Activated gamma-delta T cell treated with anti-CD3 and anti-CD28 coated beads, Interleukin-2, amount 50 U/mL, for 16 hours (primary cell): ENCODE data around the gene GM2A.

ENCODE experiments used
- DNase-seq: peaks from one replicate; pipeline ENCODE4 v3.0.0-alpha.2; 2020; ENCODE audit warnings: low read depth

The GM2A gene

DNA sequence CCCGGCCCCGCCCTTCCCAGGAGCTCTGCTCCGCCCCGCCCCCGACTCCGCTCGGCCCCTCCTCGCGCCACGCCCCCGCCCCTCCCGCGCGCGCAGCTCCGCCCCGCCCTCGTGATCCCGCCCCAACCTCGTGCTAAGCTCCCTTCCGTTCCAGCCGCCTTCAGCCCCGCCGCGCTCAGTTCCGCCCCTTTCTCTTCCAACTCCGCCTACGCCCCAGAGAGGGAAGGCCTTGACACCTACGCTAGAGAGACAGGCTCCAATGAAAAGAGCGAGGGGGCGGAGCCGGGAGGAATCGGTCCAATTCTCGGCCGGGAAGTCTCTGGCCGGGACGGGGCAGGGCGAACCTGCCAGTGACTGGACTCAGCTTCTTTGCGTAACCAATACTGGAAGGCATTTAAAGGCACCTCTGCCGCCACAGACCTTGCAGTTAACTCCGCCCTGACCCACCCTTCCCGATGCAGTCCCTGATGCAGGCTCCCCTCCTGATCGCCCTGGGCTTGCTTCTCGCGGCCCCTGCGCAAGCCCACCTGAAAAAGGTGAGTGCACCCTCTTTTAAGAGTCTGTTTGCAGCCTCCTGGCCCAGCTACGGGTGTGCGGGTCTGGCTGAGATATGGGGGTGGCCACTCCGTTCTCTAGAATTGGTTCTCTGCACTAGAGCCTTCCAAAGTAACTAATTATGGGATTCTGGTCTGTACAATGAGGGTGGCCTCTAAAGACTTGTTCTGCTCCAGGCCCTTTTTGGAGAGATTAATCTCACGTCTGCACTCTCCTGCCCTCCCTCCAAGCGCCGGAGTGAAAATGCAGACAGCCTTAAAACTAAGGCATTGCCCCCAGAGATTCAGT, at the start of gene GM2A:
Gene GM2A (plus strand): TSS at position 424 of the 843 bp plus-strand sequence. CDS start 32 bp downstream, at position 456.
- DNase-seq = peak; percentile 97

- DNase-seq = no peak
Measured at GRCh38 chr5:151204051-151204450, 48.9 kb upstream of the GM2A start.

GRCh38 chr5:151205411-151205810, 47.6 kb upstream of the GM2A start:
- DNase-seq = no peak

- DNase-seq = no peak
Measured at GRCh38 chr5:151208481-151208914, 44.5 kb upstream of the GM2A start.

- DNase-seq = no peak
Measured at GRCh38 chr5:151212406-151212798, 40.6 kb upstream of the GM2A start.

GRCh38 chr5:151213803-151214613, 39.0 kb upstream of the GM2A start:
- DNase-seq = peak; percentile 78

DNA sequence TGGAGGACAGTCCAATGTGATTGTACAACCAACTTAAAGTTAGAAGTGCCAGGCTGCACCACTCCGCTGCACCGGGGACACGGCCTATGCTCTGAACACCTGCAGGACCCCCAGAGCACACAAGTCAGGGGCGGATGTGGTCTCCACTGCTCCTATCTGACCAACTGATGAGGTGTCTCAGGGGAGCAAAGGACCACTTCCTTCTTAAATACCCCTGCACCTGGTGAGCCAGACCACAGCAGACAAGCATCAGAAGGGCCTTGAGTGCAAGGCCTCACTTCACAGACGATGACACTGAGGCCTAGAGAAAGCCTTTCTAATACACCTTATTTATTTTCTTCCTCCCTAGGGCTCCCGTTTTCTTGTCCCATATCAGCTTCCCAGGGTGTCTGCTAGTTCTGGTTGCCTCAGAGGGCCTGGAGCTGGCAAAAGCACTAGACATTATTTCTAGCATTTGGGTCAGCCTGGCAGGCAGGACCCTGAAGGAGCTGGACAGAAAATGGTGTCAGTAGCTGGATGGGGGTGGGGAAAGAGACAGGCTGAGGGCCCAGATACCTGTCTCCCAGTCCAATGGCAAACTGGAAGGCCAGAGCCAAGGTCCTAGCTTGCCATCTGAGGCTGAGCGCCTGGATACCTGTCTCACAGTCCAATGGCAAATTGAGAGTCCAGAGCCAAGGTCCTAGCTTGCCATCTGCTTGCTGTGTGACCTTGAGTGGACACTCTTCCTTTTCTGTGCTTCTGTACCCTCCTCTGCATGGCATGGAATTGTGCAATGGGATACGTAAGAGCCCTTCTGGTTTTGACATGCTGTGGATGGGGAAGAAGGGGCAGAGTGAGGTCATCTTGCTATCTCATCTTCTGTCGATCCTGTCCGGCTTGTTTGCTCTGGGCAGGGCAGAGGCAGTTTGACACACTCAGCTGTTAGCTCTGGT, 38.1 kb upstream of the GM2A start:
- peak; percentile 22 for DNase-seq

- DNase-seq = no peak
Measured at GRCh38 chr5:151215546-151215880, 37.5 kb upstream of the GM2A start.

DNA sequence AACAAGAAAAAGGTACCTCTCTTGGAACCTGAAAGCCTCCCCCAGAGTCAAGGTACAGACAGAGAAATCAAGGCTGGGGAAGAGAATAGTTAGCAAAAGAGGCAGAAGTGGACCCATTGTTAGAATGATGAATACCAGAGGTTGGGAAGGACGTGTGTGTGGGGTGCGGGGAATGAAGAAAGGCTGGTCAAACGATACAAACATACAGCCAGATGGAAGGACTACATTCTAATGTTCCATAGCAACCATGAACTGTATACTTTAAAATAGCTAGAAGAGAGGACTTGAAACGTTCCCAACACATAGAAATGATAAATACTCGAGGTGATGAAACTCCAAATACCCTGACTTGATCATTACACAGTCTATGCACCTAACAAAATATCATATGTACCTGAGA, 36.2 kb upstream of the GM2A start:
- DNase-seq = no peak

DNA sequence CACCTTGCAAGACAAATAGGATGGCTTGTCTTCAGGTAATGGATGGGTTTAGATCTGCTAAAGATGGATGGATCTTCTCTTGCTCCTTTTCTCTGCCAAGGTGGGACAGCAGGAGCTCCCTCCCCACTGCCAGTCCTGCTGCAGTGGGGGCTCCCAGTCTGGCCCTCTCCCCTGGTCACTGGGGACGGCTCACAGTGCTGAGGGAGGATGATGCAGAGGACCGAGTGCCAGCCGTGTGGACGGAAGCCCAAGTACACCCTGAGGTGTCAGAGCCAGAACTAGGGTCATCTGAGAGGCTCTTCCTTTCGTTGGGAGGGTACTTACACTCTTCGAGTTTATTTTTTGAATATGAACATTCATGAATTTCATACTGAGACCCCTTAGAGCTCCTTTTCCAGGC, 34.8 kb upstream of the GM2A start:
- no peak for DNase-seq

GRCh38 chr5:151219138-151219537, 33.8 kb upstream of the GM2A start:
- no peak for DNase-seq

DNA sequence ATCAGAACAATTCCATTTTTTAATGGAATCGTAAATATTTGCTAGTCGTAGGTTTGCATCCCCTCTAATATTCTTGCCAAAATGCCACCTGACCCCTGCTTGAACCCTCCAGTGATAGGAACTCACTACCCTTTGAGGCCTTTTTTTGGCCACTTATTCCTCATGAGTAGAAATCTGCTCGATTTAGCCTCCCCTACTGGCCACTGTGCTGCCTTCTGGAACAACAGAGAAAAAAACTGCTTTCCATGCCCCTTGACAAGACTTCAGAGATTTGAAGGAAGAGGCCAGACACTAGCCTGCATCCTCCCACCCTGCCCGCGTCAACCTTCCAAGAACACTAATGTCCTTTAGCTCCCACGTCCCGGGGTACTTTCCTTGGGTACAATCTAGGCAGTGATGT, 33.2 kb upstream of the GM2A start:
- no peak for DNase-seq

DNA sequence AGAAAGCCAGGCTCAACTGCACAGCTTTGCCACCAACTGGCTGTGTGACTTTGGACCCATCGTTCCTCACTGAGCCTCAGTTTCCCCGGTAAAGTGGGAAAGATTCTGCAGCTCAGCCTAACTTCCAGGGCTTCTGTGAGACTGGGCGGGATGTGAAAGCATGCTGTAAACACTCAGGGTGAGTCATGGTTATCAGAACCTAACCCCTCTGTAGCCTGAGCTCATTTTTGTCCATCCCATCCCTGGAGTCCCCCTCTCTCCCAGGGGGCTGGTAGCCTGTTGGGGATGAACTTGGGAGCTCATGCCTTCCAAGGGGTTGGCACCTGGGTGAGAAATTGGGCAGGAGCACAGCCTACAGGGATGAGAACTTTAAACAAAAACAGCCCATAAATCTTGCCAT, 31.4 kb upstream of the GM2A start:
- DNase-seq = no peak

DNA sequence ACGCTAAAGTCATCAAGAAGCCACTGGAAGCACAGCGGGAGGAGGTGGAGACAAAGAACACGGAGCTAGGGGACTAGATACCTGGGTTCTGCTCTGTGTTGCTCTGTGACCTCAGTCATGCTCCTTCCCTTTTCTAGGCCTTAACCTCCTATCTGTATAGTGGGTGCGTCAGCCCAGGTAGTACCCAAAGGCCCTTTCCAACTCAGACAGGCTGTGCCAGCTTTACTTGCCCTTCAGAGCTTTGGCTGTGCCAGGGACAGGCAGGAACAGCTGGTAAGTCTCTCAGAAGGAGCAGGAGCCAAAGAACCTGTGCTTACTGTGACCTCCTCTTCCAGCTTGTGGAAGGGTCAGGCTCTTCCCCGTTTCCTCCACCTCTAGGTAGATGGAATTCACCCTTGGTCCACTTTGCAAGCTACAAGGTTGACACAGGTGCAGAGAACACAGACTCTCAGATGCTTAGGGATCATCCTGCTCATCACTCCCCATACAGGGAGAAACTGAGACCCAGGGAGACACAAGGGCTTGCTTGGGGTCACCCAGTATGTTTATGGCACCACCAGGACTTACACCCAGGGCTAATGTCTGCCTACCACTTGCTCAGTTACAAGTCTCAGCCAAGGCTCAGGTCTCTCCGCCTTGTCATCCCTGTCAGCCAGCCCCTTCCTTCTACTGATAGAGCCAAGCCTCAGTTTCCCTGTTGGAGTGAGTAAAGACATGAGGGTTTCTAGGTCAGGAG, 30.8 kb upstream of the GM2A start:
- no peak for DNase-seq

GRCh38 chr5:151222790-151223446, 30.1 kb upstream of the GM2A start:
- peak; percentile 25 for DNase-seq

GRCh38 chr5:151223447-151224264, 29.3 kb upstream of the GM2A start, which contains the start of gene CCDC69:
Gene CCDC69 (minus strand): TSS chr5:151224092. CDS start chr5:151223970, 122 bp downstream.
- peak; percentile 36 for DNase-seq

- DNase-seq = no peak
Measured at GRCh38 chr5:151224372-151224771, 28.6 kb upstream of the GM2A start.

DNA sequence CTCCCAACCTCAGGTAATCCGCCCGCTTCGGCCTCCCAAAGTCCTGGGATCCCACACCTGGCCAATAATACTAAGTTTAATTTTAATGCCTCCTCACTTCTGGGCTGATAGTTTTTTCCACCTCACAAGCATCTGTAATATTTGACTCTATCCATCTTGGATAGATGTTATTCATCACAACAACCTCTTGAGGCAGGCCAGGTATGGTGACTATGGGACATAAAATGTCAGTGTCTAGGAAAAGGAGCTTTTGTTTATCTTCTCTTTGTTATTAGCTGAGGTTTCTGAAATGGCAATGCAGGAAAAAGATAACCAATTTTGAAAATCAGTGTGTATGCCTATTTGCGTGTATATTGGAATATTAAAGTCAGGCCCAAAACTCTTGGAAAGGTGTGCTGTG, 27.9 kb upstream of the GM2A start:
- DNase-seq = no peak

DNA sequence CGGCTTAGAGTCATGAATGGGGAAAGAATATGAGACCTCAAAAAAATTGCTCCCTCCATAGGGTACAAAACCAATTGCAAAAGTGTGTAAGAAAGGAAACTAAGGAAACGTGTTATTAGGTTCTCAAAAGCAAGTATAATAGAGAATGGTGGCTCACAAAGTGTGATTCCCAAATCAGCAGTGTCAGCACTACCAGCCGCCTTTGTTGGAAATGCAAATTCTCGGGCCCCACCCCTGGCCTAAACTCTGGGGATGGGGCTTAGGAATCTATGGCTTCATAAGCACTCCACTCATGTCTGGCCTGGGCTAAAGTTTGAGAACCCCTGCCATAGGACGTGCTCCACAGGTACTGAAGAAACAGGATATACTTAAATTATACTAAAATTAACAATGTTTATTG, 27.5 kb upstream of the GM2A start:
- no peak for DNase-seq

DNA sequence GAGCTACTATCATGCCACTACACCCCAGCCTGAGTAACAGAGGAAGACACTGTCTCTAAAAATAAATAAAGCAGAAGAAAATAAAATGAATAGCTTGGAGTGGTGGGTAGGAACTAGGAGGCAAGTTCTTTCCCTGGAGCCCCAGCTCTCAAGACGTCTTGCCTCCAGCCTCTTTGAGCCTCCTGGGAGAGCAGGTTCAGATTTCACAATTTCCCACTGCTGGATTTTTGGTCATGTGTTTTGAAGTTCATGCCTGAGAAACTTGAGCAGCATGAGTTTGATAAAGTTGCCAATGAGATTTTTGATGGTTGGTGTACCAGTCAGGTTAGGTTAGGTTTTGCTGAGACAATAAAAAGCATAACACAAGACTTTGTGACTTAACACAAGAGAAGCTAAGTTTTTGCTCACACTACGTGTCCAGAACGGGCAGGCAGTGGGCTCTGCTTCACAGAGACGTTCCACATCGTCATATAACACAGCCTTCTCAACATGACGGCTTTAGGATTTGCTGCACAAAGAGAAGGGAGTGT, 25.0 kb upstream of the GM2A start:
- no peak for DNase-seq
